ENCODE results near the gene KCNJ11.

Gene KCNJ11

DNA sequence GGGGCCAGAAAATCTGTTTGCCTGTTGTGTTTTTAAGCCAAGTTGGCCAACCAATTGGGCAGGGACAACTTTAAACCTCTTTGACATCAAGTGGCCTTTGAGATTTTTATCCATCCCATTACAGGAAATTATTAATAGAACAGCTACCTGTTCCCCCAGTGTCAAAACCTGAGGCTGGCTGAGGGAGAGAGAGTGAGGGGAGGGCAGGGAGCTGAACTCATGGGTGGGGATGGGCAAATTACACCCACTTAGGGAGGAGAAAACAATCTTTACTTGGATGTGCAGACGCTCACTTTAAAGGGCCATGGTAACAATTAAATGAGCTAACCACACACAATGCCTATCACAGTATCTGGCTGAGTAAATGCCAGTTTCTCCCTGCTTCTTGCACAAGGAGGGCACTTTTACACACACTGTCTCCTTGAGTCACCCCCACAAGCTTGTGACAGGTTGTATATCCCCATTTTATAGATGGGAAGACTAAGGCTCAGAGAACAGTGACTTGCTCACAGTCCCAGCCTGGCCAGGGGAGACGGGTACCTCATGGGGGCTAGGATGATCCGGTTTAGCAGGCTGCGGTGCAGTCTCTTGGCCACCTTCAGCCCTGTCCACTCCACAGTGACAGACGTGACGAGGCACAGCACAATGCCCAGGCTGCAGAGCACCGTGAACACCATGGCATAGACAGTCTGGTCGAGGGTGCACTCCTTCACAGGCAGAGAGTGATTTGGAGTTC is 17.8 kb upstream of the KCNJ11 start:
- no peak for DNase-seq (ENCODE audit: low read depth)
- in situ Hi-C loops (cut with HindIII; ENCODE audit: low sequenced_read_pairs) = no loop called here
- H3K4me3 ChIP-seq (ENCODE audit: low read depth, low read length) = no peak overlapping the region
- TF ChIP-seq, protein P1, sequence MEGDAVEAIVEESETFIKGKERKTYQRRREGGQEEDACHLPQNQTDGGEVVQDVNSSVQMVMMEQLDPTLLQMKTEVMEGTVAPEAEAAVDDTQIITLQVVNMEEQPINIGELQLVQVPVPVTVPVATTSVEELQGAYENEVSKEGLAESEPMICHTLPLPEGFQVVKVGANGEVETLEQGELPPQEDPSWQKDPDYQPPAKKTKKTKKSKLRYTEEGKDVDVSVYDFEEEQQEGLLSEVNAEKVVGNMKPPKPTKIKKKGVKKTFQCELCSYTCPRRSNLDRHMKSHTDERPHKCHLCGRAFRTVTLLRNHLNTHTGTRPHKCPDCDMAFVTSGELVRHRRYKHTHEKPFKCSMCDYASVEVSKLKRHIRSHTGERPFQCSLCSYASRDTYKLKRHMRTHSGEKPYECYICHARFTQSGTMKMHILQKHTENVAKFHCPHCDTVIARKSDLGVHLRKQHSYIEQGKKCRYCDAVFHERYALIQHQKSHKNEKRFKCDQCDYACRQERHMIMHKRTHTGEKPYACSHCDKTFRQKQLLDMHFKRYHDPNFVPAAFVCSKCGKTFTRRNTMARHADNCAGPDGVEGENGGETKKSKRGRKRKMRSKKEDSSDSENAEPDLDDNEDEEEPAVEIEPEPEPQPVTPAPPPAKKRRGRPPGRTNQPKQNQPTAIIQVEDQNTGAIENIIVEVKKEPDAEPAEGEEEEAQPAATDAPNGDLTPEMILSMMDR (IDR thresholded peaks at IDR 0.05; ENCODE audit: low read depth, low read length, missing control alignments) = no peak

GRCh38 chr11:17405232-17406005 is 17.0 kb upstream of the KCNJ11 start:
- no peak overlapping the region for H3K4me3 ChIP-seq (ENCODE audit: low read depth, low read length)
- DNase-seq (ENCODE audit: low read depth) = no peak
- in situ Hi-C loops (cut with HindIII; ENCODE audit: low sequenced_read_pairs) = no loop called here
- TF ChIP-seq, protein P1 (IDR thresholded peaks at IDR 0.05; ENCODE audit: low read depth, low read length, missing control alignments) = peak; percentile 23

DNA sequence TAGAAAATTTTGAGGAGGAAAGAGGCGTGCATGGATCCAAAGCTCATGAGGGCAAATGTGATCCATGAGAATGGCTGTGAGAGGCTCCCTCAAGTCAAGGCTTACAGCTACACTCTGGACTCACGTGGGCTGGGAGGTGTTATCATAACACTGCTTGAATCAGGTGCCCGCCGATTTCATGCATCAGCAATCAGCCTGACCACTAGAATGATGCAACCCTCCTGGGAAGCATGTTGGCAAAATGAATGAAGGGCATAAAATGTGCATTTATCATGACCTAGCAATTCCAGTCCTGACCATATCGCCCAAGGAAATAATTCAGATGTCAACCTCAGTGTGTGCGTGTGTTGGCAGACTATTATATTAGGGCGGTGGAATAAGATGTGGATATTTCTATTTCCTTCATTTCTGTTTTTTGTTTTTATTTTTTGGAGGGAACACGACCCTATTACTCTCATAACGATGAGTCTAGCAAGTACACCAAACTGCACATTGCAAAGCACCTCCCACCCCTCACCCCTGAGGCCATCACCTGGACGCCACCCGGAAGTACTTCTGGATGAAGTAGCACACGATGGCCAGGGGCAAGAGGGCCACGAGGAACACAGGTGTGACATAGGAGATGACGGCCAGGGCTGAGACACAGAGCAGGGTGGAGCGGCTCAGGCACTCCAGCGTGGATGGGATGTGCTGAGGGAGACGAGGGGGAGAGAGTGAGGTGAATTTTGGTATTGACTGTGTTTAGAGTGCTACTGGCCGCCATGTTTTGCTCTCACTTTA is 15.7 kb upstream of the KCNJ11 start:
- DNase-seq (ENCODE audit: low read depth) = no peak
- in situ Hi-C loops (cut with HindIII; ENCODE audit: low sequenced_read_pairs) = no loop called here
- H3K4me3 ChIP-seq (ENCODE audit: low read depth, low read length) = no peak overlapping the region
- TF ChIP-seq, protein P1 (IDR thresholded peaks at IDR 0.05; ENCODE audit: low read depth, low read length, missing control alignments) = no peak

DNA sequence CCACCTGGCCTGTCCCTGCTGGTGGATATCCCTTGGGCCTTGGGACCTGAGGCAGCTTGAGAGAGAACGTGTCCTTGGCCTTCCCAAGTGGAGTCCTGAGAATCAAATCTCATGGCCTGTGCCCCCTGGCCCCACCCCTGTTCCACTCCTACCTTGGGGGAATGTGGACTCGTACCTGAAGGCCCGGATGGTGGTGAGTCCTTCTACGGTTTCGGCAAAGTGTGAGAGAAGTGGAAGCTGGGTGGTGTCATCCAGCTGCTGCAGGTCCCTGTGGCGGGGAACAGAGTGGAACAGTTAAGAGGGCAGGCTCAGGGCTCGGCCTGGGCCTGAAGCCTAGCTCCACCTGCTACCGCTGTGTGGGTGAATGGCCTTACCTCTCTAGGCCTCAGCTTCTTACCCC is 14.0 kb upstream of the KCNJ11 start:
- no peak overlapping the region for H3K4me3 ChIP-seq (ENCODE audit: low read depth, low read length)
- in situ Hi-C loops (cut with HindIII; ENCODE audit: low sequenced_read_pairs) = no loop called here
- TF ChIP-seq, protein P1 (IDR thresholded peaks at IDR 0.05; ENCODE audit: low read depth, low read length, missing control alignments) = no peak
- DNase-seq (ENCODE audit: low read depth) = no peak

DNA sequence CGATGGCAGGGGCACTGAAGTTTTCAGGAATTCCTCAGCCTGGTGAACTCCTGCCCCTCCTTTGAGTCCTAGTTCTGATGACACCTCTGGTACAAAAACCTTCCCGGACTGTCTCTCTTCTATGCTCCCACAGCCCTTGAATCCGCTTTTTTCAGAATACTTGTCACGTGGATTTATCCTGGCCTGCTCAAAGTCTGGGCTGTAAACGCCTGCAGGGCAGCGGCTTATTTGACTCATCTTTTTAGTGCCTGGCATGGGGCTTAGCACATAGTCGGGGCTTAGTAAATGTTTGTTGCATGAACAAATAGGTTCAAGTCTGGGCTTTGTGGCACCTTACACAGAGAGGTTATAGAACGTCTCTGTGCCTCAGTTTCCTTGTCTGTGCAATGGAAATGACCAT is 13.4 kb upstream of the KCNJ11 start:
- no peak overlapping the region for H3K4me3 ChIP-seq (ENCODE audit: low read depth, low read length)
- no peak for DNase-seq (ENCODE audit: low read depth)
- in situ Hi-C loops (cut with HindIII; ENCODE audit: low sequenced_read_pairs) = no loop called here
- TF ChIP-seq, protein P1 (IDR thresholded peaks at IDR 0.05; ENCODE audit: low read depth, low read length, missing control alignments) = no peak

- in situ Hi-C loops (cut with HindIII; ENCODE audit: low sequenced_read_pairs) = no loop called here
- TF ChIP-seq, protein P1 (IDR thresholded peaks at IDR 0.05; ENCODE audit: low read depth, low read length, missing control alignments) = no peak
These were observed 12.9 kb upstream of the KCNJ11 start for GRCh38 chr11:17401316-17401715.

More at GRCh38 chr11:17401316-17401715, 12.9 kb upstream of the KCNJ11 start:
- no peak overlapping the region for H3K4me3 ChIP-seq (ENCODE audit: low read depth, low read length)
- no peak for DNase-seq (ENCODE audit: low read depth)

Measured in astrocyte of the cerebellum (primary cell).